Measurements from ENCODE around the gene FBRS.

DNA sequence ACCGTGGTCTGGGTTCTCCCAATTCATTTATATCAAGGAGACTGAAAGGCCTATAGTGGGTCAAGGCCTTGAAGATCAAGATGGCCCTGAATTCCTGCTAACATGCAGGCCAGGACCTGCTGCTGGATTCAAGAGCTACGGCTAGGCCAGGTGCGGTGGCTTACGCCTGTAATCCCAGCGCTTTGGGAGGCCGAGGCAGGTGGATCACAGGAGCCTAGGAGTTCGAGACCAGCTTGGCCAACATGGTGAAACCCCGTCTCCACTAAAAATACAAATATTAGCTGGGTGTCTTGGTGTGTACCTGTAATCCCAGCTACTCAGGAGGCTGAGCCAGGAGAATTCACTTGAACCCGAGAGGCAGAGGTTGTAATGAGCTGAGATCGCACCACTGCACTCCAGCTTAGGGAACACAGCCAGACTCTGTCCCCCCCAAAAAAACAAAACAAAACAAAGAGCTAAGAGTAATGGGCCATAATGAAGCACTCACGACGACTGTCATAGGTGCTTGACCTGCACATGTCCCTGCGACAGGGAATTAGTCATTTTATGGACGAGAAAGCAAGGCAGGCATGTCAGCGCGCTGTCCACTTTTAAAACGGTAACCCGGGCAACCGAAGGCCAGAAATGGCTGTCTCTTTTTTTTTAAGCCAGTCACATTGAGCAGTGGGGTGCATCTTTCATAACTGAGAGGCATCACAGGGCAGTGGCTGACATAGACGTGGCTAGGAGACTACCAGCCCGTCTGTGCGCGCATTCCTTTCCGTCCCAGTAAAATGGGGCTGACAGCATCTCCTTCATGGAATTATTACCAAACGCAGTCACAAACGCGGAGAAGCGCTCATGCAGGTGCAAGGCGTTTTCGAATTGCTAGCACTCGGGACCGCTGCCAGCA is 1.0 kb upstream of the FBRS start:
- TF ChIP-seq, protein P1, sequence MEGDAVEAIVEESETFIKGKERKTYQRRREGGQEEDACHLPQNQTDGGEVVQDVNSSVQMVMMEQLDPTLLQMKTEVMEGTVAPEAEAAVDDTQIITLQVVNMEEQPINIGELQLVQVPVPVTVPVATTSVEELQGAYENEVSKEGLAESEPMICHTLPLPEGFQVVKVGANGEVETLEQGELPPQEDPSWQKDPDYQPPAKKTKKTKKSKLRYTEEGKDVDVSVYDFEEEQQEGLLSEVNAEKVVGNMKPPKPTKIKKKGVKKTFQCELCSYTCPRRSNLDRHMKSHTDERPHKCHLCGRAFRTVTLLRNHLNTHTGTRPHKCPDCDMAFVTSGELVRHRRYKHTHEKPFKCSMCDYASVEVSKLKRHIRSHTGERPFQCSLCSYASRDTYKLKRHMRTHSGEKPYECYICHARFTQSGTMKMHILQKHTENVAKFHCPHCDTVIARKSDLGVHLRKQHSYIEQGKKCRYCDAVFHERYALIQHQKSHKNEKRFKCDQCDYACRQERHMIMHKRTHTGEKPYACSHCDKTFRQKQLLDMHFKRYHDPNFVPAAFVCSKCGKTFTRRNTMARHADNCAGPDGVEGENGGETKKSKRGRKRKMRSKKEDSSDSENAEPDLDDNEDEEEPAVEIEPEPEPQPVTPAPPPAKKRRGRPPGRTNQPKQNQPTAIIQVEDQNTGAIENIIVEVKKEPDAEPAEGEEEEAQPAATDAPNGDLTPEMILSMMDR (IDR thresholded peaks at IDR 0.05): no peak
- TF ChIP-seq POLR2A (IDR thresholded peaks at IDR 0.05): no peak
